Activated CD4-positive, CD25-positive, alpha-beta regulatory T cell (primary cell): ENCODE data around the gene NIFK.
"Not testable (repeated sequence)": the region's sequence is repeated elsewhere in the genome, so short reads cannot be mapped to it uniquely, and the experiment has no call there.

Experiments used
- DNase-seq, 4 experiments: peaks; one replicate each; lab custom pipeline; 2025; lab: John Stamatoyannopoulos, UW

NIFK gene

DNA sequence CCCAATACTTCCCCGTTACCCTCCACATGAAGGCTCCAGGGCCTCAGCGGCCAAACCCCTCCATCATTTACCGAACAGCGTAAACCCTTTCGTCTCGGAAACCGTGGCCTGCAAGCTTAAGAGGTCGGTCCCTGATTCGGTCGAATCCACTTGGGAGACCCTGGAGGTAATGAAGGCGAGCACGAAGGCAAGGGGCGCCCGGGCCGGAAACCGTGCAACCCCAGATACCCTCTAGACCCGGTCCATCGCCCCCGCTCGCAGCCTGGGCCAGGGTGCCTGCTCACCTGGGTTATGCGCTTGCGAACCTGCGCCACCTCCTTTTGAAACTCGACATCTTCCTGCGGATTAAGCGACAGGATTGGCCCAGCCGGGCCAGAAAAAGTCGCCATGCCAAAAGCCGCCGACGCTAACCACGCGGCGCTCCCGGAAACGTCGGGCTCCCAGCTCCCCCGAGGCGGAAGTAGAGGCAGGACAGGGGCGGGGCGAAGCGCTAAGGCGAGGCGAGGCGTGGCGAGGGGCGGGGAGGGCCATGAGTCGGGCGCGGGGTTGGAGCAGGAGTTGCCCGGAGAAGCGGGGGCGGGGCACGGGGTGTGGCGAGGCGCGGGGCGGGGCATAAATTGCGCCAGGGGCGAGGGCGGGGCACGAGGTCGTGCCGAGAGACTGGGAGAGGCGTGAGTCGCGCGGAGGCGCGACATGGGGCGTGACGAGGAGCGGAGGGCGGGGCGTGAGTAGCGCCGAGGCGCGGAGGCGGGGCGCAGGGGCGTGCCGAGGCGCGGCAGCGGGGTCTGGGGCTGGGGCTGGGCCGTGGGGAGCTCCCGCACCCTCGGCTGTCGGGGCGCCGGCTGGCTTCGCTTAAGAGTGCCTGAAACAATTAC lies at the start of gene NIFK:
Gene NIFK, minus strand, starts transcription at position 414 of the 875 bp plus-strand sequence. Its CDS starts 25 bp downstream, at position 389.
- DNase-seq: peak; percentile 100

DNA sequence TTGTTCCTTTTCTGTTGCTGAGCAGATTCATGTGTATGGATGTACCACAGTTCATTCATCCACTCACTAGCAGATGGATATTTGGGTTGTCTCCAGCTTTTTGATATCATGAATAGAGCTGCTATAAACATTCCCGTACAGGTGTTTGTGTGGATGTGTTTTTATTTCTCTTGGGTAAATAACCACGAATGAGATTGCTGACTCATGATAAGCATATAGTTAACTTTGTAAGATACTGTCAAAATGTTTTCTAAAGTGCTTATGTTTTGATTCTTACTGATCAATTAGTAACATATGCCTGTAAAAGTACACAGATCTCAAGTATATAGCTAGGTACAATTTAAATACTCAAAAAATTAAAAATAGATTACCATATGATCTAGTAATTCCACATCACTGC lies 46.5 kb upstream of the NIFK start:
- DNase-seq: no peak

DNA sequence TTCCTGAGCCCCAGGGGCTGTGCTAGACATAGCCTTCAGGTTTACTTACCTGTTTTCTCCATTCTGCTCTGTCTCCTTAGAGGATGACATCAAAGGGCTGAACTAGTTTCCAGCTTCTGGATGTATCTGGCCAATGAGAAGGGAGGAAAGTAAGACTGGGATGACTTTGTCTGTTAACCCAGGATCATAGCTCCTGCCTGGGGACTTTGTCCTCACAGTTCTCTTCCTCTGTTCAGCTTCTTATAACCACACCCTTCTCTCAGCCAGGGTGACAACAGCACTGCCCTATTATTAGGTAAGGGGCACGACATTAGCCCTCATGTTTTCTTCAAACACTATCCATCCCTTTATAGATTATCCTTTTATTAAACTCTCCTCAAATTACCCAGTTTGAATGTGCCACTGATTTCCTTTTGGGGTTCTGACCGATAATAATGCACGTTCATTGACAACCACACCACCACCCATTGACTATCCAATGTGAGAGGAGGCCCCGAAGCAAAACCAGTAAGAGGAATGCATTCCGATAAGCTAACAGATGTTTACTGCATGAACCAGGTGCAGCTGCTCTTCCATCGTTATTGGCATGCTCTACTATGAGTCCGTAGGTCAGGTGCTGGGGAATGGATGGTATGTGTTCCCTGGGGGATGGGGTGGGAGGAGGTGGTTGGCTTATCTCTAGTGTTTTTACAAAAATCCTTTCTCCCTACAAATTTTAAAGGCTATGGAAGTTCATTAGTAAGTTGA lies 42.2 kb upstream of the NIFK start:
- no peak for DNase-seq

DNA sequence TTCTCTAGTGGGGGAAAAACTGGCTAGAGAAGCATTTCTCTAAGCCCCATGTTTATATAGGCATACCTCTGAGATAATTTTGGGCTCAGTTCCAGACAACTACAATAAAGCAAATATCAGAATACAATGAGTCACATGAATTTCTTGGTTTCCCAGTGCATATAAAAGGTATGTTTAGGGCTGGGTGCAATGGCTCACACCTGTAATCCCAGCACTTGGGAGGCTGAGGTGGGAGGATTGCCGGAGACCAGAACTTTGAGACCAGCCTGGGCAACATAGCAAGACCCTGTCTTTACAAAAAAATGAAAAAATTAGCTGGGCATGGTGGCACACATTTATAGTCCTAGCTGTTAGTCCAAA lies 41.0 kb upstream of the NIFK start:
- no peak for DNase-seq

DNA sequence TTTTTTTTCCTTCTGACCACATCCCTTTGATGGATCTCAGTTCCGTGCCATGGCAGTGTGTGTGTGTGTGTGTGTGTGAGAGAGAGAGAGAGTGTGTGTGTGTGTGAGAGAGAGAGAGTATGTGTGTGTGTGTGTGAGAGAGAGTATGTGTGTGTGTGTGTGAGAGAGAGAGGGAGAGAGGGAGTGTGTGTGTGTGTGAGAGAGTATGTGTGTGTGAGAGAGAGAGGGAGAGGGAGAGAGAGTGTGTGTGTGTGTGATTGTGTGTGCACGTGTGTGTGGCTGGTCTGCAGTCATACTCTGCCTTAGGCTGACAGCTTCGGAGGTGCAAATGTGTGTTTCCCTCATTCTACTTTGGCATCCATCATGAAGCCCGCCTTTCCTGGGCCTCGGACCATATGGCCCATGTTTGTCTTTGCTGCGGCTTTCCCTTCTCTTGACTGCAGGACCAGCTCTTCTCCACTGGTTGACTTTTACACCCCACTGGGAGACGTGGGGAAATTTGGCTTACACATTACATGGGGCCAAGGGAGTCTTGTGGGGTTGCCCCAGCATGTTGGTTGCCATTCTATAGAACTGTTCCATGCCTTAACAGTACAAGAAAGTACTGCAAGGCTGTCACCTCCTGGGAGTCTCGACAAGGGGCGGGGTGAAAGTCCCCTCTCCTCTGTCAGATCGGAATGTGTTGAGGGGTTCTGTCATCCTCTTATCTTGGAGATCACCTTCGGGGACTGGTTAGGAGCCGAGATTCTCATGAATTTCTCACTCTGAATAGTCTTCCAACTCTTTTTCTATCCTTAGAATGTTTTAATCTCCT lies 40.4 kb upstream of the NIFK start:
- no peak for DNase-seq

DNA sequence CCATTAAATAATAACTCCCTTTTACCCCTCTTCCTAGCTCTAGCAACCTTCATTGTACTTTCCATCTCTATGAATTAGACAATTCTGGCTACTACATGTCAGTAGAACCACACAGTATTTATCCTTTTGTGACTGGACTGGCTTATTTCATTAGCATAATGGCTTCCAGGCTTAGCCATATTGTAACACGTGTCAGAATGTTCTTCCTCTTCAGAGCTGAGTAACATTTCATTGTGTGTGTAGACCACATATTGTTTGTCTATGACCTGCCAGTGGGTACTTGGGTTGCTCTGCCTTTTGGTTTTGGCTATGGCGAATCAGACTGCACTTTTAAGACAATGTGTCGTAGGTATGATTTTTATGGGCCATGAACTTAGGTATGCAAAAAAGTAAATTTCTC lies 39.7 kb upstream of the NIFK start:
- no peak for DNase-seq

DNA sequence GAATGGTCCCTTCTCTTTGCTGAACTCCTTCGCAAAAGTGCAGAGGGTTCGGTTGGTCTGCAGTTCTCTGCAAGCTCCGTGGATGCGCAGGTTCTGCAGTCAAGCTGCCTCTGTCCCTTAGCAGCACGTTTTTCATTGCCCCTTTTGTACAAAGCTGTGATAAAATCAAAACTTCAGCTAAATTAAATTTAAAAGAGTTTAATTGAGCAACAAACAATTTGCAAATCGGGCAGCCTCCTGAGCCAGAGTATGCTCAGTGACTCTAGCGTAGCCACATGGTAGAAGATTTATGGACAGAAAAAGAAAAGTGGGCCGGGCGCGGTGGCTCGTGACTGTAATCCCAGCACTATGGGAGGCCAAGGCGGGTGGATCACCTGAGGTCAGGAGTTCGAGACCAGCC lies 37.6 kb upstream of the NIFK start:
- DNase-seq: no peak

DNA sequence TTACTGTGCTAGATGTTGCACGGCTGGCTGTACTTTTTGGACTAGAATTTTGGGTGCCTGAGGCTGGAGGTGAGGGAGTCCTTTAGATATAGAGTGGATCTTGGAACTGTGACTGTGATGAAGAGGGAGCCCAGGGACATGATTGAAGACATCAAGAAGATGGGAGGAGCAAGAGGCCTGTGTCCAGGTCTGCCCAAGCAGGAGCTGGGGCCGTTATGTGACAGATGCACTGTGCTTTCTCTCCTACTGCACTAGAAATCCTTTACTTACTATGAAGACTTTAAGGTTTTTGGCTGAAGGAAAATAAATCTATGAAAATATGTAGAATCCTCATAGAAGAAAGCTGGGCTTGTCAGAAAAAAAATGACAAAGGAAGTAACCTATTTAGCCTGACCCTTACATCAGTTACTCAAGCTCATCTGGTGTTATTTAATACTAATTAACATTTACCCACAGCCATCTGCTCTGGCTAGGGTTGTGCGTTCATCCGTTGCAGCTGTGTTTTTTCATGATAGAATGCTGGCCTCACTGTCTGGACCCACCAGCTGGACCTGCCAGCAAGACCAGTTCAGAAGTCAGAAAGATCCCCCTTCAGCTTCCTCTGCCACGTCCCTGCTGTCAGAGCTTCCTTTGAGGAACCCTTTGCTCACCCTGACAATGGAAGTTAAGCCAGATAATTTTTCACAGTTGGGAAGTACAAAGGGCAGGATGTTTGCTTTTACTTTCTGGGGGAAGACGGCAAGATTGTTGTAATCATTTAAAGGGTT lies 35.5 kb upstream of the NIFK start:
- no peak for DNase-seq

DNA sequence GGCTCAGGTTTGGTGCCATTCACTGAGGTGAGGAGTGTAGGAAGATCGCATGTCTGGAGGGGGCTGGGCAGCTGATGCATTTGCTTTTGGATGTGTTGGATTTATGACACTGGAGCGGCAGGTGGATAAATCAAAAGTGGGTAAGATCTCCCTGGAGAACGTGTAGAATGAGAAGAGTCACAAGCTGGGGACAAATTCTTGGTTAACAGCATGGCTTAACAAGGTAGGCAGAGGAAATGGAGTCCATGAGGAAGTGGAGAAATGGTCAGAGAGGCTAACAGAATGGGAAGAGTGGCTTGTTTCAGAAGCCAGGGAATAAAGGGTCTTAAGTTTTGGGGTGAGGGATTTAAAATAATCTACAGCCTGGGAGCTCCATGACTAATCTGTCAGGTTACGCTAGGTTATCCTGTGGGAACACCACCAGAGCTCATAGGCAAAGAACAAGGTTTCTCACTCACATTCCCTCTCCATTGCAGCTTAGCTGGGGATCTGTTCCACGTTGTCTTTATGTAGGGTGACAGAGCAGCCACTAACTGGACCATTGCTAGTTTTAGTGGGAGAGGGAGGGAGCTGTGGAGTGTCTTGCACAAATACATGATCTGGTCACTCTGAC lies 31.6 kb upstream of the NIFK start:
- DNase-seq: no peak

DNA sequence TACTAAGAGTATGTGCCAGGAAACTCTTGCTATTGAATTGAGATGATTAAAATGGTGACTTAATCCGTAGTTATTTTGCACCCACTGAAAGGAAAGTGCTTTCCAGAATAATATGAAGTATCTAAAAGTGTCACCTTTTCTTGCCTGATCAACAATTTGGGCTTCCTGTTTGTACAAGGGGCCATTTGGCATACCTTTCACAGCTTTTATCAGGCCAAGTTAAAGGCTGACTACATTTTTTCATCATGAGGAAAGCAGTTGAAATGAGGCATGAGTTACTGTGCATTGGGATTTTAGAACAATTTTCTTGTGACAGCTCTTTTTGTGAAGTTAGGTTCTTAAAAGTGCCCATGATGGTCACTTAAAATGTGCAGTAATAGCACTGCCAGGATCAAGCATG lies 29.9 kb upstream of the NIFK start:
- DNase-seq: no peak

DNA sequence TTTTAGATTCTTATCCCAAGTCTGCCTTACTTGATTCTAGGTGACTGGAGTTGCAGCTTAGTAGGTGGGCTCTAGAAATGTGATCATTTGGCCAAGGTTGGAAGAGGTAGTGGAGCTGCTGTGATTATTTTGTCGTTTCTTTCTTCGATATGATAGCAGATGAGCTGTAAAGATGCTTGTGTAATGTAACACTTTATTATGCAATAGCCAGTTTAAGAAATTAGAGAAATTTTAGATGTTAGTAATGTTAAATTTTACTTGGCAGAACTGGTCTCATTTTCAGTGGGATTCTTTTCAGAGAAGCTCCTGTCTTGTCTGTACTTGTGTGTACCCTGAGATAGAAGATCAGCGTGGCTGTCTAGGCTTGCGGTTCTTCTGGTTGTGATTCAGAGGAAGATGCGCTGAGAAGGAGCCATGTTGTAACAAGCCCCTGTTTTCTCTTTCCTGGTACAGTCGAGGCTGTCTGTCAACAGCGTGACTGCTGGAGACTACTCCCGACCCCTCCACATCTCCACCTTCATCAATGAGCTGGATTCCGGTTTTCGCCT lies 28.1 kb upstream of the NIFK start:
- DNase-seq: no peak

DNA sequence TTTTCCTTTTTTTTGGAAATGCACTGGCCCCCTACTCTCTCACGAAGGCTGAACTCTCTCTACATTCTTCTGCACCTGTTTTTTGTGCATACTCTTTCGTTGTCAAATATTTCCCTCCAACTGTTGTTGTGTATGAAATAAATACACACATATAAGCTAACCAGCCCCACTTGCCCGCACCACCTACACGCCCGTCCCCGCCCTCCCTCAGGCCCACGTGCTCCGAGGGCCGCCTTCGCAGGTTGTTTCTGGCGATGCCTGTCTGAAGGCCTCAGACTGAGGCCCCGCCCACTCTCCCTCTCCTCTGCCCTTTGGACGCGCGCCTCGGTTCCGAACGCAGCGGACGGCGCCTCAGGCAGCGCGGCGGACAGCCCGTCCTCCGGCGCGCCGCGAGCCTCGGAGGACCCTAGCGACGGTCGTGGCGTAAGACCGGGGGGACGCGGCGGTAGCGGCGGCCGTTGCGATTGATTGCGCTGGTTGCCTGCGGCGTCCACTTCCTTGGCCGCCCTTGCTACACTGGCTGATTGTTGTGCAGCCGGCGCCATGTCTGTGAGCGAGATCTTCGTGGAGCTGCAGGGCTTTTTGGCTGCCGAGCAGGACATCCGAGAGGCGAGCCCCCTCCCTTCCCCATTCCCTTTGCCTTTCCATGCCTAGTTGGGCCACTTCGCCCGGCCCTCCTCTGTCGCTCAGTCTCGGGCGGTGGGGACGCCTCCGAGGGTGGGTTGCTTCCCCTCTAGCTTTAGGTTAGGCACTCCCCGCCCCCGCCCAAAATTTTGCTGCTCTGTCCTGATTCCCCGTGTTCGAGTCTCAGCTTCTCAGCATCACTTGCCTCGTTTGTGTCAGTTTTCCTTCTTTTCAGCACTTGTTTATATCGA lies 18.8 kb upstream of the NIFK start, which contains the start of gene TSN:
Gene TSN, plus strand, starts transcription at position 415 of the 875 bp plus-strand sequence. Its CDS starts 129 bp downstream, at position 544.
- peak; percentile 90 to 97 (median 95) for DNase-seq

DNA sequence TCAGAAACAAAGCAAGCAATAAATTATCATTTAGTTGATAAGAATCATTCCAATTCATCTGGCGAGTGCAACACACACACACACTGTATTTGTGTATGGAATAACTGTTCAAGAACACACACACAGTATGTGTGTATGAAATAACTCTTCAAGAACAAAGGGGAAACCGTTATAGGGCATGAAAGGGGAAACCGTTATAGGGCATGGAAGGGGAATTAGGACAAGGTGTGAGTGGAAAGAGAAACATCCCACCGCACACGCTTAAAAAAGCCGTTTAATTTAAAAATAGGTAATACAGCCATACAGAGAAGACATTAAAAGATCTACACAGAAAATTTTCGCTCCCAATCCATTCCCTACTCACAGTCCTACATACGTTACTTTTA lies 18.2 kb upstream of the NIFK start:
- DNase-seq: no peak

DNA sequence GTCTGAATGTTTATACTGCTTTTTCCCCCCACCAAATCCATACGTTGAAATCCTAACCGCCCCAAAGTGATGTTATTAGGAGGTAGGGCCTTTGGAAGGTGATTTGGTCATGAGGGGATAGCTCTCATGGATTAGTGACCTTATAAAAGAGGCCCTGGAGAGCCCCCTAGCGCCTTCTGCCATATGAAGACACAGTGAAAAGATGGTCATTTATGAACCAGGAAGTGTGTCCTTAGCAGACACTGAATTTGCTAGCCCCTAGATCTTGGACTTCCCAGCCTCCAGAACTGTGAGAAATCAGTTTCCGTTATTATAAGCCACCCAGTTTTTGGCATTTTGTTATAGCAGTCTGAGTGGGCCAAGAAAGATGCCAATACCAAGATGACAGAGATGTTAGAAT lies 11.5 kb upstream of the NIFK start:
- no peak for DNase-seq

DNA sequence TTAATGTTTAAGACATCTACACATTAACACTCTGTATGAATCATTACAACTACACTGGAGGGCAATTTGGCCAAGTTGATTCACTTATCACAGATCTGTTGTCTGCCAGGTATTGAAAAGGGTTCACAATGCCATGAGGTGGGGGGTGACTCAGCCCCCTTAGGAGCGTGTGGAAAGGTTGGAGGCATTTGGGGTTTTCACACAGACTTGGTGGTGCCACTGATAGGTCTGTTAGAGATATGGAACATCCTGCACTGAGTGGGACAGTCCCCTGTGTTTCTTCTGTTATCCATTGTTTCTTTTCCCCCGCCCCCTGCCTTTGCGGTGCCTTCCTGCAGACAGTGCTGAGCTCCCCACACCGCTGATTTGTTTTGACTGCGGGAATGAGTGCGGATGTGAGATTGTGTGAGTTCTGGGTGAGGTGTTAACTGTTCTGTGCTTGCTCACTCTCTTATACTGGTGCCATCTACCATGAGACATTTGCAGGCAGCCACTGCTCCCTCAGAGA lies 9.4 kb upstream of the NIFK start:
- DNase-seq: no peak

DNA sequence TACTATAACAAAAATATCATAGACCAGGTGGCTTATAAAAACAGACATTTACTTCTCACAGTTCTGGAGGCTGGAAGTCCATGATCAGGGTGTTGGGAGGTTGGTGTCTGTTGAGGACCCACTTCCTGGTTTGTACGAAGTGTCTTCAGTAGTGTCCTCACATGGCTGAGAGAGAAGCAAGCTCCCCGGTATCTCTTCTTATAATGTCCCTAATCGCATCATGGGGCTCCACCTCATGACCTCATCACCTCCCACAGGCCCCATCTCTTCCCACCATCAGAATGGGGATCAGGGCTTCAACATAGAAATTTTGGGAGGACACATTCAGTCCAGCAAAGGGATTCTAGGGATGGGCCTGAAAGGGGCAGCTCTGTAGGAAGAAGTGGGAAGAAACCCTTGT lies 4.8 kb upstream of the NIFK start:
- no peak for DNase-seq

DNA sequence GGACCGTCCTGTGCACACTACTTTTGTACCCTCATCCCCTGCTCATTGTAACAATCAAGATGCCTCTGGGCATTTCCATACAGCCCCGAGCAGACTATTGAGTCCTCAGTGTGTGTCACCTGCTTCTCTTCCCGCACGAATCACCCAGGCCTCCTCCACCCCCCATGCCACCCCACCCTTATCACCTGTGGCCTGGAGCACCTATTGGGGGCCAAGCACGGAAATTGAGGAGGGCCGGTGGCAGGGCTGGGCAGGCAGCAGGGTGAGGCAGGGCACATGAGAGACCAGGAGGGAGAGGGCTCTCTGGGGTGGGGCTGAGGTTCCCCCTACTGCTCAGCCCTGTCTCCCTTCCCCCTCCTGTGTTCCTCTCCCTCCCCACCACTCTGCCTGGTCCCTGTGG lies 4.3 kb upstream of the NIFK start:
- DNase-seq: no peak

DNA sequence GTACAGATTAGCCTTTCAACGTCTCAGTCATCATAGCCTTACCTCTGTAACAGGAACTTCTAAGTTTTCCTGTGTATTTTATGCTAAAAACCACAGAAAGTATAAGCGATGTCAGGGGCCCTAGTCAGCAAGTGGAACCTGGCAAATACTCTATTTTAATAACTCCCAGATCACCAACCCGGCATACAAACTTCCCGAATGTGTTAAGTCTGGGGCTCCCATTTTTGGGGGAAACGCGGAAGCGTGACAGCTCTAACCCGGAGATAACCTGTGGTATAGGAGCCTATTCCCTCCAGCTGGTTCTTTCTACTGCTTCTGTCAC lies 574 bp downstream of the NIFK start:
- DNase-seq: no peak

DNA sequence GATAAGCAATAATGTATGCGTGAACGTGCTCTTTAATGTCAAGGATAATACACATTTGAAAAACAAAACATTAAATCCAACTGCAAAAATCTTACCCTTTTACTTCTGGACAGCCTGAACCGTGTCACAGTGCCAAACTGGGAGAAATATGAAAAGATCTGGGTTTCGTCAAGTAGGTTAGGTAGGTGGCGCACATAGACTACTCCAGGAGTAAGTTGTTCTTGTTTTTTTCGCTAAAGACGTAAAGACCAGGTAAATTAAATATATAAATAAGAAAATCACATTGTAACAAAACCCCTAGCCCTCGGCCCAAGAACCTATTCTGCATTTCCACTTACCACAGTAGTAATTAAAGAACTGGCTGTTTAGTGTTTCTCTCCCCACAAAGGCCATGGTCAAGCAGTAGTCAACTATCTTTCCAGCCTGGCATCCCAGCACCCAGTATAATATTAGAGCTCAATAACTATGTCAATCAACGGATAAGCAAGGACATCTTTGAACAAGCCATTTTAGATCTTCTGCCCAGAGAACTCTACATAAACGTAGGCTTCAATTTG lies 1.1 kb downstream of the NIFK start:
- no peak for DNase-seq

DNA sequence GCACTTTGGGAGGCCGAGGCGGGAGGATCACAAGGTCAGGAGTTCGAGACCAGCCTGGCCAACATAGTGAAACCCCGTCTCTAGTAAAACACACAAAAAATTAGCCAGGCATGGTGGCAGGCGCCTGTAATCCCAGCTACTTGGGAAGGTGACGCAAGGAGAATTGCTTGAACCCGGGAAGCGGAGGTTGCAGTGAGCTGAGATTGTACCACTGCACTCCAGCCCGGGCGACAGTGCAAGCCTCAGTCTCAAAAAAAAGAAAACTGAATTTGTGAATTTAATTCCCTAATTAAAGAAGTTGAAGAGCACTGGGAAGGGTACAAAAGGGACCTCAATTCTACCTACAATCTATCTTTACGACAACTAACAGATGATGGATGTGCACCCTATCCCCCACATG lies 2.1 kb downstream of the NIFK start:
- not testable (repeated sequence) for DNase-seq
